CD4-positive, alpha-beta T cell treated with Interleukin-15 for 4 hours (primary cell): Measurements from ENCODE around the gene RAB3A.
A peak's percentile ranks its signal among the peaks of the same experiment; 100 is the strongest.
"Not testable (repeated sequence)": the region's sequence is repeated elsewhere in the genome, so short reads cannot be mapped to it uniquely, and the experiment has no call there.

Experiments
- DNase-seq: peaks from one replicate; pipeline ENCODE4 v3.0.0-alpha.2; 2020; ENCODE audit warnings: low spot score

RAB3A gene

GRCh38 chr19:18167975-18168645, 35.7 kb downstream of the RAB3A start:
- DNase-seq = peak; percentile 70

DNA sequence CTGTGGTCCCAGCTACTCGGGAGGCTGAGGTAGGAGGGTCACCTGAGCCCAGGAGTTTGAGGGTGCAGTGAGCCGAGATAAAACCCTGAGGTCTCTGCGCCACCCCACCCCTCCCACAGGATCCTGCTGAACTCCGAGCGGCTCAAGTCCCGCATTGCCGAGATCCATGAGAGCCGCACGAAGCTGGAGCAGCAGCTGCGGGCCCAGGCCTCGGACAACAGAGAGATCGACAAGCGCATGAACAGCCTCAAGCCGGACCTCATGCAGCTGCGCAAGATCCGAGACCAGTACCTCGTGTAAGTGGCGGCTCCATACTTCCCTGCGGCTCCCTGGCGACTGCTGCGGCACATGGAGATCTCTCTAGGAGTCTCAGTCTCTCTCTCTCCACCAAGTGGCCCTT, 36.8 kb downstream of the RAB3A start:
- no peak for DNase-seq

GRCh38 chr19:18165794-18166544, 37.9 kb downstream of the RAB3A start:
- no peak for DNase-seq

DNA sequence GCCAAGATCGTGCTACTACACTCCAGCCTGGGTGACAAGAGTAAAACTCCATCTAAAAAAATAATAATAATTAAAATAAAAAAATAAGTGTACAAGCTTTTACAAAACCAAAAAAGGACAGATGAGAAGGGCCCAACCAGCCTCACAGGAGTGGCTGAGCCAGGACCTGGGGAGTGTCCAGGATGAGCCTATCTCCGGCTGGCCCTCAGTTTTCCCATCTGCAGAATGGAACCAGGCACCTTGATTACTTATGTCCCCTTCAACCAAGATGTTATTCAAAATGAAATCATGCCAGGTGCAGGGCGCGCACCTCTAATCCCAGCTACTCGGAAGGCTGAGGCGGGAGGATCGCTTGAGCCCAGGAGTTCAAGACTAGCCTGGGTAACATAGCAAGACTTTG, 39.8 kb downstream of the RAB3A start:
- DNase-seq = no peak

DNA sequence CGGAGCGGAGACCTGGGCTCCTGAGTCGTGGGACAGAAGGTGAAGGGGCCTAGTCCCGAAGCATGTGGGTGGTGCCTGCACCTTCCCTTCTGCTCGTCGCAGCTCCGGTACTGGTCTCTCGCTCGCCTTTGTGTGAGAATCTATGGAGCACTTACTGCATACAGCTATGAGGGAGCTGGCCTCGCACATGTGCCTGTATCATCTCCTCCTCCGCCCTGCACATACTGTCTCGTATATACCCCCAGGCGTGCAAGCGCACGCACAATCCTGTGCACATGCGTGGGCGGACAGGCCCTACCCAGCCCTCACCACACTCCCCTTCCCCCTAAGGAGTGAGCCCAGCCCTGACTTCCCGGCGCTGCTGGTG, 42.2 kb downstream of the RAB3A start:
- DNase-seq = no peak

GRCh38 chr19:18160971-18161635, 42.7 kb downstream of the RAB3A start:
- peak; percentile 83 for DNase-seq

- no peak for DNase-seq
Observed at GRCh38 chr19:18160493-18160970, 43.3 kb downstream of the RAB3A start.

DNA sequence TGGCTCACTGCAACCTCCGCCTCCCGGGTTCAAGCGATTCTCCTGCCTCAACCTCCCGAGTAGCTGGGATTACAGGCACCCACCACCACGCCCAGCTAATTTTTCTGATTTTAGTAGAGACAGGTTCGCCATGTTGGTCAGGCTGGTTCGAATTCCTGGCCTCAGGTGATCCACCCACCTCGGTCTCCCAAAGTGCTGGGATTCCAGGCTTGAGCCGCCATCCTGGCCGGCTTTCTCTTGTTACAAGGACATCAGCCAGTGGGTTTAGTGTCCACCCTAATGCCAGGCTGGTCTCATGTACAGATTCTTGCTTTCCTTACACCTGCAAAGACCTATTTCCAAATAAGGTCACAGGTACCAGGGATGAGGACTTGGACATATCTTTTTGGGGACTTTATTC, 44.0 kb downstream of the RAB3A start:
- DNase-seq = no peak

- DNase-seq = not testable (repeated sequence)
Observed at GRCh38 chr19:18159059-18159616, 44.7 kb downstream of the RAB3A start.

DNA sequence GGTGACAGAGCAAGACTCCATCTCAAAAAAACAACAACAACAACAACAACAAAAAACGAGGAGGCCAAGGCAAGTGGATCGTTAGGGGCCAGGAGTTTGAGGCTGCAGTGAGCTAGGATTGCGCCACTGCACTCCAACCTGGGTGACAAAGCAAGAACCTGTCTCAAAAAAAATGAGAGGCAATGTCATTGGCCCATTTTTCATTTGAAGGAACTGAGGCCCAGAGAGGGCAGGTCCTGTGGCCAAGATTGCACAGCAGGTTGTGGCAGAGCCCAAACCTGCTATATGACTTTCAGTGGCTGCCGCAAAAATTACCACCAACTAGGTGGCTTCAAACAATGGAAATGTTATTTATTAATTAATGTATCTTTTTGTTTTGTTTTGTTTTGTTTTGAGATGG, 45.4 kb downstream of the RAB3A start:
- DNase-seq = no peak

GRCh38 chr19:18157465-18158063, 46.3 kb downstream of the RAB3A start:
- DNase-seq = no peak

DNA sequence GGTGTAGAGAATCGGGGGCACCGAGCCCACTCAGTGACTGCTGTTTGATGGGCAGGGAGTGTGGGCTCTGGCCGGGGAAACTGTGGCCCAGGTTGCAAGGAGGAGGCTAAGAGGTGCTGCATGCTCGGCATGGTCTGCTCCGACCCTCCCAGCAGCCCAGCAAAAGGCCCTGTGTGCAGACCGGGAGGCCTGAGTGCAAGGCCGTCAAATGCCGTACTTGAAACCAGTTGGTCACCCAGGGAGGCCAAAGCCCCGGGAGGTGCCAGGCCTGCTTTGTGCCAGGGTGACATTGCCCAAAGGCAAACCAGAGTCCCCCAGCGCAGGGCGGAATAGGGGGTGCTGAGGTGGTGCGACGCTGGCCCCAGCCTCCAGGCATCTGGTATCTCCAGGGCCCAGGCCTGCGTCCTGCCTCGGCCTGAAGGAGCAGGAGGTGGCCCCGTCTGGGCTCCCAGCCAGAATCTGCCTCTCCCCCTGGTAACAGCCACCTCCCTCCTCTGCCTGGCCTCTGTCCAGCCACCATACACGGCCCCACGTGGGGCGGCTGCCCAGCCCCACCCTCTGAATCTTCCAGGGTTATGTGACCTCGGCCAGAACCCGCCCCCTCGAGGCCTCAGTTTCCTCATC, 46.9 kb downstream of the RAB3A start:
- no peak for DNase-seq

- DNase-seq = no peak
Observed at GRCh38 chr19:18156268-18156667, 47.6 kb downstream of the RAB3A start.

- no peak for DNase-seq
Observed at GRCh38 chr19:18155095-18156087, 48.5 kb downstream of the RAB3A start.

DNA sequence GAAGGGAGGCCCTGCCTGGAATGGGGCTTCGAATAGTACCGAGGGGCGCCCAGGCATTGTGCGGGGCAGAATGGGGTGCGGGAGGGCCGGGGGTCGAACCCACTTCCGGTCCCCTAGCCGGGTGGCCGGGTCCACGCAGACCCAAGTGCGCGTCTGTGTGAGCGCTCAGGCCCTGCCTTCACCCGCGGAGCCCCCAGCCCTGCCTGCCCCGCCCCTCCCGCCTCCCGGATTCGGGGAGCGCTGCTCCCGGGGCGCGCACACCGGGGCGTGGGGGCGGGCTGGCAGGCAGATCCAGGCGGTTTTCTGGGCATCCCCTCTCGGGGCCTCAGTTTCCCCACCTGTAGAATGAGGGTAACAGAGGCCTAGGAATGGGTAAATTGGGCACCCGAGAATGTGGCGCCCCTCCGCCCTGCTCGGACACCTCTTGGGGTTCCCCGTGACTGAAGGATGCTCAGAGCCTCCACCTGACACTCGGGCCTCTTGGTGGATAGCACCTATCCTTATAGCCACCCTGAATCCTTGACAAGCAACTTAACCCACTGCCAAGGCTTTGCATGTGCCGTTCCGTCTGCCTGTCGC, 50.2 kb downstream of the RAB3A start:
- no peak for DNase-seq

DNA sequence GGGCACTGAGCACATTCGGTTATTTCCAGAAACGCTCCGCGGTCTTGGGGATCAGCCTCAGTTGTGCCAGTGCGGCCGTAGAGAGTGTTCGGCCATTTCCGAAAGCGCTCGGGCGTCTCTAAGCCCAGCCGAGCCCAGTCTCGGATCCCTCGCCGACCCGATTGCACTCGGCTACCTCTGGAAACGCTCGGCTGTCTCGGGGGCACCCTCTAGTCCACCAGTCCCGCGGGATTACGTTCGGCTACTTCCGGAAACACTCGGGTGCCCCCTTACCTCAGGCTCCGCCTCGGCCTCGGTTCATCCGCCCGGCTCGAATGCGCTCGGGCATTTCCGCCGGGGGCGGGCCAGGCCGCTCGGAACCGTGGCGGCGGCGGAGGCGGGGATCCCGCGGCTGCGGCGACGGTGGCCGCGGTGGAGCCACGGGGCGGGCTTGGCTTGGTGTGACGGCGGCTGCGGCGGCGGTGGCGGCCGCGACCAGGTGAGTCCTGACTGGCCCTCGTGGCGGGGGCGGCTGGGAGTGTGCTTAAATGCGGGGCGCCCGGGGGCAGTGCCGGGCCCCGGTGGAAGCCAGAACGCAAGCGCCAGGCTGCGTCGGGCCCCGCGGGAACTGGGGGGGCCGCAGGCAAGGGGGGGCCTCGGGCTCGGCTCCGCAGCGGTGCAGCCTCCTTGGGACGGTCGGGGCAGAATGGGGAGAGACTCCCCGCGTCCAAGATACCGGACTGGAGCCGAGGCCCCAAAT, 50.9 kb downstream of the RAB3A start, which contains the start of gene PIK3R2:
TSS of gene PIK3R2 (plus strand) at position 347 of the 739 bp plus-strand sequence. CDS start 2,717 bp downstream, outside the sequence.
- DNase-seq = peak; percentile 99

DNA sequence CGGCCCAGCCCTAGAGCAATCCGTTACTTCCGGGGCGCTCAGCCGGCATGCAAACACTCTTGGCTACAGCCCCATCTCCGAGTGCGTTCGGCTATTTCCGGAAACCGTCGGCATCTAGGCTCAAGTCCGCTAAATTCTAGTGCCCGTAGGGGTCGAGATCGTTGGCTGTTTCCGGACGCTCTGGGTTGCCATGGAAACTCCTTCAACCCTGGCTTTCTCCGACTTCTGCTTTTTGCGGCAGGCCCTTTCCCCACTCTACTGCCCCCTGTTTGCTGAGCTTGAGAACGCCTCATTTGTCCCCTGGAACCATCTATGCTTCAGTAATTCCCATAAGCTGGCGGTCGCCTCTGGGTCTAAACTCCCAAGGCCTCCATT, 51.4 kb downstream of the RAB3A start:
- peak; percentile 99 for DNase-seq

DNA sequence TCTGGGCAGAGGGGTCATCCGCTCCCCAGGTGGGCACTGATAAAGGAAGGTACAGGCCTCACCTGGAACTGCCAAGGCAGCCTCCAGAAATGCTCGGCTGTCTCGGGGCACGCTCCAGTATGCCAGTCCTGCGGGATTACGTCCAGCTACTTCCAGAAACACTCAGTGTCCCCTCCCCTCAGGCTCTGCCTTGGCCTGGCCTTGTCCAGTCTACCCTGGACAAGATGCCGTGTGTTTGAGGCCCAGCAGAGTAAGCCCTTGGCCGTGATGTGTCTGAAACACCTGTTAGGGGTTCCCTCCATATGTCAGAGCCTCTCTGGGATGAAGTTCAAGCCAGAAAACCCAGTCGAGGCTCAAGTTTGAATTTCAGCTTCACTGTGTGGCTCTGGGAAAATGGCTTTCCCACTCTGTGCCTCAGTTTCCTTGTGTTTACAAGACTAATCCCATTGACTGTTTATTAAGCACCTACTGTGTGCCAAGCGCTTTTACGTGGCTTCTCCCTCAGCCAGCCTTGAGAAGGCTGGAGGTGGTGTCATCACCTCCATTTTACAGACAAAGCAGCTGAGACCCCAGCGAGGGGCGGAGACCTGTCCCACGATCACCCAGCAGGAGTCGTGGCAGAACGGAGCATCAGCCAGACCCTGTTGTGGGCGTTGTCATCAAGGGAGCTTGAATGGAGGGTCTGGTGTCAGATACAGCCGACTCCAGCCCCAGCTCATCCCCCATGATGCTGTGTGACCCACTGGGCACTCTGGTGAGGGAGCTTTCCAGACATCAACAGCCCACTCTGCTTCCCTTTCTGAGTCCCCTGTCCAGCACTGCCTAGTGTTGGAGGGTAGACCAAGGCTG, 52.8 kb downstream of the RAB3A start:
- no peak for DNase-seq

- no peak for DNase-seq
Observed at GRCh38 chr19:18149596-18149975, 54.3 kb downstream of the RAB3A start.
